Neural cell (in vitro differentiated cells): ENCODE measurements around the gene AXIN1.

Source experiments
- TAF1 ChIP-seq: IDR thresholded peaks from 2 replicates; pipeline ENCODE4 v1.6.1; 2012; ENCODE audit warnings: low read depth
- TF ChIP-seq, protein P1 (sequence below): fragments of 450-650 bp; IDR thresholded peaks from 2 replicates; pipeline ENCODE4 v1.5.1; 2014; ENCODE audit warnings: antibody characterized with exemption, mild to moderate bottlenecking, moderate library complexity; ENCODE audit not compliant: poor library complexity, severe bottlenecking

DNA sequence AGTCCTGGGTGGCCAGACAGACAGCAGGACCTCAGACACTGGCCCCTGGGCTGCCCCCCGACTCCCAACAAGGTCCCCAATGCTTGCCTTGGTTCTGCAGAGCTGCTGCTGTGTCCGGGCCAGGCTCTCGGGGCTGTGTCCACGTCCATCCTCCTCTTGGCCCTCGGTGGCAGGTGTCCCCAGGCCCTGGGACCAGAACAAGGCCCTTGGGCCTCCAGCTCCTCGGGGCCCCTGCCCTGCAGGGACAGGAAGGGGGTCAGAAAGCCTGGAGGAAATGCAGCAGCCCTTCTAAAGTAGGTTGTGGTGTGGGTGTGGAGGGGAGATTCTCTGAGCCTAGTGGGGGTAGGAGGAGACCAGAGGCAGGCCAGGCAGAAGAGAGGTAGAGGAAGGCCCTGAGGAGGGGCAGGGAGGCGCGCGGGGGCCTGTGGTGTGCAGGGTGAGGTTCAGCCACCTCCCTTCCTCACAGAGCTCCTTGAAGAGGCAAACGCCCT is 2.5 kb upstream of the AXIN1 start:
- TF ChIP-seq, protein P1, sequence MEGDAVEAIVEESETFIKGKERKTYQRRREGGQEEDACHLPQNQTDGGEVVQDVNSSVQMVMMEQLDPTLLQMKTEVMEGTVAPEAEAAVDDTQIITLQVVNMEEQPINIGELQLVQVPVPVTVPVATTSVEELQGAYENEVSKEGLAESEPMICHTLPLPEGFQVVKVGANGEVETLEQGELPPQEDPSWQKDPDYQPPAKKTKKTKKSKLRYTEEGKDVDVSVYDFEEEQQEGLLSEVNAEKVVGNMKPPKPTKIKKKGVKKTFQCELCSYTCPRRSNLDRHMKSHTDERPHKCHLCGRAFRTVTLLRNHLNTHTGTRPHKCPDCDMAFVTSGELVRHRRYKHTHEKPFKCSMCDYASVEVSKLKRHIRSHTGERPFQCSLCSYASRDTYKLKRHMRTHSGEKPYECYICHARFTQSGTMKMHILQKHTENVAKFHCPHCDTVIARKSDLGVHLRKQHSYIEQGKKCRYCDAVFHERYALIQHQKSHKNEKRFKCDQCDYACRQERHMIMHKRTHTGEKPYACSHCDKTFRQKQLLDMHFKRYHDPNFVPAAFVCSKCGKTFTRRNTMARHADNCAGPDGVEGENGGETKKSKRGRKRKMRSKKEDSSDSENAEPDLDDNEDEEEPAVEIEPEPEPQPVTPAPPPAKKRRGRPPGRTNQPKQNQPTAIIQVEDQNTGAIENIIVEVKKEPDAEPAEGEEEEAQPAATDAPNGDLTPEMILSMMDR, result no peak
- TF ChIP-seq TAF1, result no peak
